HG02852 (cell line): Measurements from ENCODE around the gene DAZAP2.
A peak's percentile ranks its signal among the peaks of the same experiment; 100 is the strongest.
"Not testable (repeated sequence)": the region's sequence is repeated elsewhere in the genome, so short reads cannot be mapped to it uniquely, and the experiment has no call there.

Experiments
- ATAC-seq: cut with Tn5 transposase; IDR thresholded peaks from one replicate; pipeline ENCODE4 v1.9.1; 2021; ENCODE audit warnings: mild to moderate bottlenecking, moderate library complexity; ENCODE audit not compliant: unreplicated experiment

The DAZAP2 gene

DNA sequence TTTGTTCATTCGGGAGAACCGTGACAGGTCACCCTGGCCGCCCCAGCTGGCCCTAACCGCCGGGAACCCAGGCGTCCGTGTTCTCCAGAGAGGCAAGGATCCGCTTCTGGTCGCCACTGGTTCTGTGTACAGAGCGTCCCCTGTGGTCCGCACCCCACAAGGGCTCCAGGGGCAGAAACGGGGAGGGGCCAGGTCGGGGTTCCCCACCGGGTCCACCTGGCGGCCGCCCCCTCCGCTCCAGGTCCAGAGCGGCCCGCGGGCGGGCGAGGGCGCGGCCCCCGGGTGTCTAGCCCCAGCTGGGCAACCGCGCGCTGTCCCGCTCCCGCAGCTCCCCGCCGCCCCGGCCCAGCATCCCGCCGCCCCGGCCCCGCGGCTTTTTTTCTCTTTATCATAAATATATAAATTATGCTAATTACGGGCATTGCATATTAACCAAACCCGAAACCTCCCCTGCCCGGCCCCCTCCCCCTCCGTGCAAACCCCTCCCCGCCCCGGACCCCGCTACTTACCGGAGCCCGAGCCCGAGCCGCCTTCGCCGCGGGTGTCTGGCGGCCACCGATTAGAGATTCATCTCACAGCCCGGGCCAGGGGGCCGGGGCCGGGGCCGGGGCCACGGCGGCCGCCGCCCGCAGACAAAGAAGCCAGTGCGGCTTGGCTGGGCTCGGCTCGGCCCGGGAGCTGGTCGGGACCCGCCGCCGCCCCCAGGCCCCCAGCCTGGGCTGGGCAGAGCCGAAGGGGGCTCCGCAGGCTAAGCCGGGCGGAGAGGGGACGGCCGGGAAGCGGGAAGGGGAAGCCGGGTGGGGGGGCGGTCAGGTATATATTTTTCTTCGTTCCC, 21.3 kb upstream of the DAZAP2 start:
- ATAC-seq = peak; percentile 56

DNA sequence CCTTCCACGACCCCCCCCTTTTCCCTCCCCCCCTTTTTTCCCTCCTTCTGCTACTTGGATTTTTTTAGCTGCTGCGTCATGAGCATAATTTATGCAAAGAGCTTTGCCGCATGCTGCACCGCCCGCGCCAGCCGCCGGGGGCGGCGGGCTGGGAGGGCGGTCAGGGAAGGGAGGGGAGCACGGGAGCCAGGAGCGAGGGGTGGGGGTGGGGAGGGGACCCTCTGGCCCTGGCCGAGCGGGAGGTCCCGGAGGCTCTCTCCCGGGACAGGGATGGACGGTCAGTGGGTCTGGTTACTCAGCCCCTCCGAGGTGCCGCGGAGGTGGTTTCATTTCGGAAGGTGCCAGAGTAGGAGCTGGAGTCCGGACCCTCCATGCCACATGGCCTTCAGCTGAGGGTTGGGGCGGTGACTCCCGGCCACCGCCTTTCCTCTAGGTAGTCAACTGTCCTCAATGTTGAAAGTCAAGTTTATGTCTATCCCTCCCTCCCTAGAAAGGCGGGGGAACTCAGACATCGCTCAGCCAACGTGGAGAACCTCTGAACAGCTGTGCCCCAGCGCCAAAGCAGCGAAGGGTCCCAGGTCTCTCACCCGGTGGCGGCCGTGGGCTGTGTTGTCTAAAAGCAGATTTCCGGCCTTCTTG, 20.5 kb upstream of the DAZAP2 start, which contains the start of gene POU6F1:
Gene POU6F1, minus strand, starts transcription at position 95 of the 639 bp plus-strand sequence. CDS start 11,226 bp downstream, outside the sequence.
- peak; percentile 64 for ATAC-seq

GRCh38 chr12:51218607-51219161, 19.9 kb upstream of the DAZAP2 start:
- no peak for ATAC-seq

- no peak for ATAC-seq
Measured at GRCh38 chr12:51219322-51219721, 19.3 kb upstream of the DAZAP2 start.

GRCh38 chr12:51219857-51220256, 18.8 kb upstream of the DAZAP2 start:
- not testable (repeated sequence) for ATAC-seq

- no peak for ATAC-seq
Measured at GRCh38 chr12:51222461-51222860, 16.2 kb upstream of the DAZAP2 start.

DNA sequence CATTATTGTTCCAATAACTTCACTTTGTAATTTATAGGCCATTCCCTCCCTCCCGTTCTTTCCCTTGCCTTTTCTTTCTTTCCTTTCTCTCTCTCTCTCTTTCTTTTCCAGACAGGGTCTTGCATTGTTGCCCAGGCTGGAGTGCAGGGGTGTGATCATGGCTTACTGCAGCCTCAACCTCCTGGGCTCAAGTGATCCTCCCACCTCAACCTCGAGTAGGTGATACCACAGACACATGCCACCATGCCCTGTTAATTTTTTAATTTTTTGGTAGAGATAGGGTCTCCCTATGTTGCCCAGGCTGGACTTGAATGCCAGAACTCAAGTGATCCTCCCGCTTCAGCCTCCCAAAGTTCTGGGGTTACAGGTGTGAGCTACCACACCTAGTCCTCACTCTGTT, 14.0 kb upstream of the DAZAP2 start:
- ATAC-seq = no peak

- ATAC-seq = no peak
Measured at GRCh38 chr12:51225234-51225633, 13.4 kb upstream of the DAZAP2 start.

DNA sequence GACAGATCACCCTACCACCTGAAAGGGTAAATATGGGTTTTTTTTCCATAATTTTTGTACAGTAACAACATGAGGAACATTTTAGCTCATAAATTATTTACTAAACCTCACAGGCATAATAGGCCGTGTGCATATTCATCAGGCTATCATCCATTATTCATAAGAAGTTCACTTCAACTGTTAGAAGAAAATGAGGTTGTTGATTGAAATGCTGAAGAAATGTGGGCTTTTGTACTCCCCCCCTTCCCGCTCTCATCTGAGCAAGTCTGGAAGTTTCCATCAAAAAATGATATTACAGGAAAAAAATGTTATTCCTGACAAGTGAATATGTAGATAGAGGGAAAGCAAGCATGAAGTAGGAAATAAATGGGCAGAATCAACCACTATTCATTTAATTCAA, 12.9 kb upstream of the DAZAP2 start:
- no peak for ATAC-seq

DNA sequence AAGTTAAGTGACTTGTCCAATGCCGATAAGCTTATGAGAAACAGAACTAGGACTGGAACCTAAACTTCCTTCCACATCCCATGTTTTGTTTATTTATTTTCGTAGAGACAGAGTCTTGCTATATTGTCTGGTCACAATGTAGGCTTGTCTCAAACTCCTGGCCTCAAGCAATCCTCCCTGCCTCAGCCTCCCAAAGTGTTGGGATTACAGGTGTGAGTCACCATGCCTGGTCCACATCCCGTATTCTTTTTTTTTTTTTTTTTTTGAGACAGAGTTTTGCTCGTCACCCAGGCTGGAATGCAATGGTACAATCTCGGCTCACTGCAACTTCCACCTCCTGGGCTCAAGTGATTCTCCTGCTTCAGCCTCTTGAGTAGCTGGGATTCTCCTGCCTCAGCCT, 11.5 kb upstream of the DAZAP2 start:
- ATAC-seq = not testable (repeated sequence)

GRCh38 chr12:51227962-51228361, 10.7 kb upstream of the DAZAP2 start:
- ATAC-seq = no peak

DNA sequence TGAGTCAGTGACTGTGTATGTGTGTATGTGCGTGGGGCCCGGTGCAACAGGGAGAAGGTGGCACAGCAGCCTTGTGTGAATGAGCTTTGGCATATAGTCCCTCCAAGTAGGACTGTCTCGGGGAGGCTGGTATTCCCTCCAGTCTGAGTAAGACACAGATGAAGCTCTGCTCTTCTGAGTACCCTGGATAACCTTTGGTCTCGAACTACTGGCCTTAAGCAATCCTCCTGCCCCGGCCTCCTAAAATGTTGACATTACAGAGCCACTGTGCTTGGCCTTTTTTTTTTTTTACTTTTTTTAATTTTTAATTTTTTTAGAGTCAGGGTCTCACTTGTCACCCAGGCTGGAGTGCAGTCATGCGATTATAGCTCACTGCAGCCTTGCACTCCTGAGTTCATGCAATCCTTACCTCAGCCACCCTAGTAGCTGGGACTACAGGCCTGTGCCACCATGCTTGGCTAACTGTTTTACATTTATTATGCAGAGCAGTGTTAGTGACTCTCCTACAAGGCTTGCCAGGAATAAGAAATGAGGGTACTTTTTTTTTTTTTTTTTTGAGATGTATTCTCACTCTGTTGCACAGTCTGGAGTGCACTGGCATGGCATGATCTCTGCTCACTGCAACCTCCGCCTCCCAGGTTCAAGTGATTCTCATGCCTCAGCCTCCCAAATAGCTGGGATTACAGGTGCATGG, 9.4 kb upstream of the DAZAP2 start:
- no peak for ATAC-seq

- ATAC-seq = no peak
Measured at GRCh38 chr12:51232642-51233041, 6.0 kb upstream of the DAZAP2 start.

DNA sequence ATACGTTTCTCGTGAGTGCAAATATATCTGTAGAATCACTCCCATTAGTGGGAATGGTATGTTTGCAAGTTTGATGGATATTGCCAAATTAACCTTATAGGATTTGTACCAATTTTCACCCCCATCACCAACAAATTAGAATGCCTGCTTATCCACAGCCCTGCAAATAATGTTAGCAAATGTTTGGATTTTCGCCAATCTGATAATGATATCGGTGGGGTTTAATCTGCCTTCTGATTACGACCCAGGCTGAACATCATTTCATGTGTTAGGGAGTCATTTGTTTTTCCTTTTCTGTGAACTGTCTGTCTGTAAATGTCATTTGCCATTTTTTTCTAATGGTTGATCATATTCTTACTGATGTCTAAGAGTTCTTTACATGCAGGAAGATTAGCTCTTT, 4.1 kb upstream of the DAZAP2 start:
- no peak for ATAC-seq

GRCh38 chr12:51238037-51238509, 553 bp upstream of the DAZAP2 start:
- no peak for ATAC-seq

- ATAC-seq = no peak
Measured at GRCh38 chr12:51240971-51241370, 2.3 kb downstream of the DAZAP2 start.

GRCh38 chr12:51242120-51242519, 3.5 kb downstream of the DAZAP2 start:
- ATAC-seq = no peak

DNA sequence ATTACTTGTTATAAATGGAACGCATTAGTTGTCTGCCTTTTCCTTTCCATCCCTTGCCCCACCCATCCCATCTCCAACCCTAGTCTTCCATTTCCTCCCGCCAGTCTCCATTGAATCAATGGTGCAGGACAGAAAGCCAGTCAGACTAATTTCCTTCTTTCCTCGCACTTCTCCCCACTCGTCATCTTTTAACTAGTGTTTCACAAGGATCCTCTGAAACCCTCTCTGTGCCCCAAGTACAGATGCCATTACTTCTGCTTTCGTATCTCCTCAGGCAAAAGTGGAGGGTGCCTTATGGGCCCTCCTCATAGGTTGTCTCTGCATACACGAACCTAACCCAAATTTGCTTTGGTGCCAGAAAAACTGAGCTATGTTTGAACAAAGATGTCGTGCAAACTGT, 4.2 kb downstream of the DAZAP2 start:
- no peak for ATAC-seq

- no peak for ATAC-seq
Measured at GRCh38 chr12:51244269-51244668, 5.6 kb downstream of the DAZAP2 start.

GRCh38 chr12:51245476-51246253, 7.0 kb downstream of the DAZAP2 start:
- ATAC-seq = no peak
